Activated CD4-positive, alpha-beta T cell treated with anti-CD3 and anti-CD28 coated beads for 4 hours (primary cell): ENCODE results near the gene POR.
"Not testable (repeated sequence)": the region's sequence is repeated elsewhere in the genome, so short reads cannot be mapped to it uniquely, and the experiment has no call there.

ENCODE experiments used
- DNase-seq, 2 donors: peaks; one replicate each; pipeline ENCODE4 v3.0.0-alpha.2; 2020

Gene POR

GRCh38 chr7:75914655-75915415 is at the start of gene POR:
Gene POR, plus strand, starts transcription at chr7:75915155. Its CDS starts 38,847 bp downstream, at chr7:75954002.
- DNase-seq, result peak; percentile 95 to 97

GRCh38 chr7:75866114-75866488 is 48.9 kb upstream of the POR start:
- DNase-seq, result no peak

GRCh38 chr7:75866489-75867389 is 48.2 kb upstream of the POR start:
- peak; percentile 42 to 44 for DNase-seq

- DNase-seq, result no peak
Measured at GRCh38 chr7:75867390-75867717, 47.6 kb upstream of the POR start.

GRCh38 chr7:75868153-75868552 is 46.8 kb upstream of the POR start:
- no peak for DNase-seq

GRCh38 chr7:75869776-75870379 is 45.1 kb upstream of the POR start:
- no peak for DNase-seq

GRCh38 chr7:75870557-75871161 is 44.3 kb upstream of the POR start:
- DNase-seq, result no peak

- no peak for DNase-seq
Measured at GRCh38 chr7:75872073-75872782, 42.7 kb upstream of the POR start.

- DNase-seq, result not testable (repeated sequence)
Measured at GRCh38 chr7:75874180-75874579, 40.8 kb upstream of the POR start.

- DNase-seq, result no peak
Measured at GRCh38 chr7:75875113-75876080, 39.6 kb upstream of the POR start.

- no peak for DNase-seq
Measured at GRCh38 chr7:75876126-75876881, 38.7 kb upstream of the POR start.

- DNase-seq, result no peak
Measured at GRCh38 chr7:75878312-75878768, 36.6 kb upstream of the POR start.

GRCh38 chr7:75878769-75879611 is 36.0 kb upstream of the POR start, which contains the start of gene RHBDD2:
Gene RHBDD2, plus strand, starts transcription at chr7:75879034. Its CDS starts 49 bp downstream, at chr7:75879083.
- DNase-seq, result peak; percentile 97 to 98

GRCh38 chr7:75879771-75880184 is 35.2 kb upstream of the POR start:
- peak; percentile 38 to 40 for DNase-seq

GRCh38 chr7:75880242-75880641 is 34.7 kb upstream of the POR start:
- no peak for DNase-seq

- no peak for DNase-seq
Measured at GRCh38 chr7:75881436-75882095, 33.4 kb upstream of the POR start.

GRCh38 chr7:75883265-75883824 is 31.6 kb upstream of the POR start:
- DNase-seq, result not testable (repeated sequence)

- DNase-seq, result no peak
Measured at GRCh38 chr7:75884476-75884875, 30.5 kb upstream of the POR start.
